Measurements from ENCODE around the gene BMPR1B.
"Not testable (repeated sequence)": the region's sequence is repeated elsewhere in the genome, so short reads cannot be mapped to it uniquely, and the experiment has no call there.

The BMPR1B gene

GRCh38 chr4:95093936-95094929 is 336.5 kb downstream of the BMPR1B start:
- DNase-seq = no peak

DNA sequence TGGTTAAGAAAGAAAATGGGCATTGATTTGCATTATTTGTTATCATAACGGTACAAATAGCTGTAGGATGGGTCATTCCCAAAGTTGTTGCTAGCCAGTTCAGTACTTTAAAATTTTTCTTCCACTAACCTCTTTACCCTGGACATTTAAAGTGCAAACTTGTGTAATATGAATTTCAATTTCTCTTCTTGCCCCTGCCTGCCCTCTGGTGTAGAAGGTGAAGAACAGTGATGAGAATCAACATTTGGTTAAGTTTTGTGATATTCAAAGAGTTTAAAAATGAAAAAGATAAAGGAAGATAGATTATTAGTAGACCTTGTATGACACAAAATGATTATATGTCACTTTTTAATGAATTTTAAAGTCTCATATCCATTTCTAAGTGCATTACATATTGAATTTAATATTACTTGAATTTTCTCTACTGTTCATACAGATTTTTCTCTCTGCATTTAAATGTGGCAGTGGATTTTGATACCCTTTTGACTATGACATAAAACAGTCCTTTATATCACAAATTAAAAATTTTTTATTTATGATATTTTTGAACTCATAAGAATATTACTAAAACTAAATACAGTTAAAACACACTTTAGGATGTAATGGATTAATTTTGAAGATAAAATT is 337.7 kb downstream of the BMPR1B start:
- DNase-seq = no peak

DNA sequence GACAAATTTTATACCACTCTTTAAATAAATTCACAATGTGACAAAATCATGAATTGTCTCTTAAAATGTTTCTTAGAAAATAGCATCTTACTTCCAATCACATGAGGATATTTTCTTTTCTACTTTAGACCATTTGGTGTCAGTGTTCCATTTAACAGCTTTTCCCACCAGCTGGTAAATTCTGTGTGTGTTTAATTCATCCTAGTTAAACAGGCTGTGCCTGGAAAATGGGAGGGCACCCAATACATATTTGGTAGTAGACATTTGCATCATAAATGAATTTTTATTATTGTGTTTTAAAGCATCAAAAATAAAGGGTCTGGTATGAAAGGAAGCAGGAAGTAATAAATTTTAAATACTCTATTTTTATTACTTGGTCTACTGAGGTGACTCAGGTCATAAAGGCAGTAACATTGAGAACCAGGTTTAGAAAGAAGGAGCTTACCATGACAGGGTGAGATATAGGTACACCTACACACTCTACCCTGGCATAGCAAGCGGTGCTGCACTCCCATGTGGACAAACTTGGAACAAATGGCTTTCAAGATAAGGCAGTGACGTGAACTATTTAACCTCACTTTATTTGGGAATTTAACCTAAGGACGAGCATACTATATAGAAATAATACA is 344.5 kb downstream of the BMPR1B start:
- DNase-seq = no peak

GRCh38 chr4:95105112-95105511 is 347.4 kb downstream of the BMPR1B start:
- no peak for DNase-seq

DNA sequence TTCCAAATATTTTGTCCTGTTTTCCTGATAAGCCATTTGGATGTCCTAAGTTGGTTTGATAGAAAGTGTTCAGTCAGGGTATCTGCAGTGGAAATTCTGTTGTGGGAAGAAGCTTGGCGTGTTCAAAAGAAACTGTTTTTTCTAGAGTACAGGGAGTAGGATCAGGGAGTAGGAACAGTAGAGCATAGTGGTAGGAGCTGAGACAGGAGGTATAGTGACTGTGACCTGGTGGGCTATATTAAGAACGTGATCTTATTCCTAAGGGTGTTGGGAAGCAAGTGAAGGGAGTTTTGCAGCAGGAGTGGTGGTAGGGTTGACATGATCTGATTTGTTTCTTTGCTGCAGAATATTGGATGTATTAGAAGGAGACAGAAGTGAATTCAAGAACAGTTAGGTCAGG is 348.2 kb downstream of the BMPR1B start:
- no peak for DNase-seq

- no peak for DNase-seq
Observed at GRCh38 chr4:95106408-95106928, 348.7 kb downstream of the BMPR1B start.

GRCh38 chr4:95107004-95107403 is 349.2 kb downstream of the BMPR1B start:
- DNase-seq = no peak

GRCh38 chr4:95107635-95108034 is 349.9 kb downstream of the BMPR1B start:
- no peak for DNase-seq

GRCh38 chr4:95108883-95109421 is 351.2 kb downstream of the BMPR1B start:
- DNase-seq = no peak

DNA sequence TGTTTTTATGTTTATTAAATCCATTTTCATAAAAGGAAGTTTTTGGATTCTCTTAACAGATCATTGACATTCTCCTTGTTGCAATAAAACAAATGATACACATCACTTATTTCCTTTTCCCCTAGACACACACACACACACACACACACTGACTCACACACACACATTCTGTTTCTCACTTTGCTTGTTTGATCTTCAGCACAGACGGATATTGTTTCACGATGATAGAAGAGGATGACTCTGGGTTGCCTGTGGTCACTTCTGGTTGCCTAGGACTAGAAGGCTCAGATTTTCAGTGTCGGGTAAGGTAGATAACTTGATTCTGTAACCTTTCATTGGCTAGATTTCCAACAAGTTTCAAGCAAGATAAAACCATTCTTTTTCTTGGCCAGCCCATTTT is 356.8 kb downstream of the BMPR1B start:
- DNase-seq = no peak

GRCh38 chr4:95118497-95118896 is 360.7 kb downstream of the BMPR1B start:
- no peak for DNase-seq

DNA sequence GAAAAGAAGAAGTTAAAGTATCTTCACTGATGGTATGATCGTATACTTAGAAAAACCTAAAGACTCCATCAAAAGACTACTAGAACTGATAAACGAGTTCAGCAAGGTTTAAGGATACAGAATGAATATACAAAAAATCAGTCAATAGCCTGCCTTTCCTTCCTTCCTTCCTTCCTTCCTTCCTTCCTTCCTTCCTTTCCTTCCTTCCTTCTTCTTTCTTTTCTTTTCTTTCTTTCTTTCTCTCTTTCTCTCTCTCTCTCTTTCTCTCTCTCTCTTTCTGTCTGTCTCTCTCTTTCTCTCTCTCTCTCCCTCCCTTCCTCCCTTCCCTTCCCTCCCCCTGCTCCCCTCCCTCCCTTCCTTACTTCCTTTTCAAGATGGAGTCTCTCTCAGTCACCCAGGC is 362.7 kb downstream of the BMPR1B start:
- no peak for DNase-seq

GRCh38 chr4:95122001-95122400 is 364.2 kb downstream of the BMPR1B start:
- DNase-seq = no peak

GRCh38 chr4:95124906-95125504 is 367.2 kb downstream of the BMPR1B start:
- no peak for DNase-seq

GRCh38 chr4:95129031-95129430 is 371.3 kb downstream of the BMPR1B start:
- no peak for DNase-seq

DNA sequence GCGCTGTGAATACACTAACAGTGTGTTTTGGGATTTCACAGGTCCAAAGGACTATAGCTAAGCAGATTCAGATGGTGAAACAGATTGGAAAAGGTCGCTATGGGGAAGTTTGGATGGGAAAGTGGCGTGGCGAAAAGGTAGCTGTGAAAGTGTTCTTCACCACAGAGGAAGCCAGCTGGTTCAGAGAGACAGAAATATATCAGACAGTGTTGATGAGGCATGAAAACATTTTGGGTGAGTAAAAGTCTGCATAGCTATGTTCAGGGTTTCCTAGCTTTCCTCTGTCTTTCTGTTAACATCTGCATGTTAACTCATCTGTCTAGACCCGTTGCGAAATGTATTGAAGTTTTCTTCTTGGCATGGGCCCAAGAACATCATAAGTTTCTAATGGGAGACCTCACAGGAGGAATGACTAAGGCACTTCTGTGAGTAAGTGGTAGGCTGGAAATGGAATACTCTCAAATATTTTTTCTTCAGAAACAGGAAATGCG is 372.1 kb downstream of the BMPR1B start:
- DNase-seq = no peak

GRCh38 chr4:95134016-95134415 is 376.3 kb downstream of the BMPR1B start:
- not testable (repeated sequence) for DNase-seq

DNA sequence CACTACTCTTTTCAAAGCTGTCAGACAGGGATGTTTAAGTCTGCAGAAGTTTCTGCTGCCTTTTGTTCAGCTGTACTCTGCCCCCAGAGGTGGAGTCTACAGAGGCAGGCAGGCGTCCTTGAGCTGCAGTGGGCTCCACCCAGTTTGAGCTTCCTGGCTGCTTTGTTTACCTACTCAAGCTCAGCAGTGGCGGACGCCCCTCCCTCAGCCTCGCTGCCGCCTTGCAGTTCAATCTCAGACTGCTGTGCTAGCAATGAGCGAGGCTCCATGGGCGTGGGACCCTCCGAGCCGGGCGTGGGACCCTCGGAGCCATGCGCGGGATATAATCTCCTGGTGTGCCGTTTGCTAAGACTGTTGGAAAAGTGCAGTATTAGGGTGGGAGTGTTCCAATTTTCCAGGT is 381.7 kb downstream of the BMPR1B start:
- DNase-seq = not testable (repeated sequence)

GRCh38 chr4:95141361-95141760 is 383.6 kb downstream of the BMPR1B start:
- no peak for DNase-seq

DNA sequence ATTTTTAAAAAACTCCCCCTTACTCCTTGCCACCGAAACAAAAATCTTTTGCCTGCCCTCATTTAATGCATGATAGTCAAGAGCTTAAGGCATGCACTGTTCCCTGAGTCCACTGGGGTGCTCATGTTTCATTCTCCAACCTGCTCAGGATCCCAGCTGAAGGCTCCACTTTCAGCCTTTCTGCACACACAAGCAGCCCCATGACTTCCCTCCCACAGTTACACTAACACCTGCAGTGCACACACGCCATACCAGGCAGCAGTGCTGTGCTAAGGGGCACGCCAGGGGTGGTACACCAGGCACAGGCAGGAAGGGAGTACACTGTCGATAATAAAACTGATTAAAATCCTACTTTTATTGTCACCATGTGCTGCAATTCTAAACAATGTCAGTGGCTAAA is 385.2 kb downstream of the BMPR1B start:
- no peak for DNase-seq

DNA sequence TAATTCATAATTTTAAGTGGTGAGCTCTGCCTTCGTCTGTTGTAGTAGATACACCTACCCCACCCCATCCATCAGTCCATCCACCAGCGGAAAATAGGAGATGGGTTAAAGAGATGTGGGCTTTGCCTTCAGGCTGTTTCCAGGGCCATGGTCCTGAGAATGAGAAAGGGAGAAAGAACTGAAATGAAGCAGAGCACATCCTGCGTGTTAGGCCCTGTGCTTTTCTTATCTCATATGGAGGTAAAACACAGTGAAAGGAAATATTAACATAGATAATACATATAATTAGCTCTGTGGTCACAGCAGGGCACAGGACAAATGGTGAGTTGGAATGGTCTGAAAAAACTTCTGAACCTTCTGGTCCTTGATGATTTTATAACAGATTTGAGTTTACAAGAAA is 393.5 kb downstream of the BMPR1B start:
- no peak for DNase-seq

- no peak for DNase-seq
Observed at GRCh38 chr4:95153182-95153581, 395.4 kb downstream of the BMPR1B start.

Data from NCI-H1436 treated with DMSO at 0.1 percent for 48 hours (cell line).